KBM-7 (cell line): ENCODE measurements around the gene NDUFC2.
"Not testable (repeated sequence)": the region's sequence is repeated elsewhere in the genome, so short reads cannot be mapped to it uniquely, and the experiment has no call there.

Experiments used
- DNase-seq: peaks from one replicate; pipeline ENCODE4 v3.0.0-alpha.2; 2015
- in situ Hi-C: fragments of 300-500 bp; cut with MboI; formaldehyde crosslinking; loops from 2 replicates; pipeline ENCODE4 v1.14.3; 2020; ENCODE audit warnings: low sequenced_read_pairs, low pct_unique_long_range_greater_than_20kb, mixed read lengths

NDUFC2 gene

DNA sequence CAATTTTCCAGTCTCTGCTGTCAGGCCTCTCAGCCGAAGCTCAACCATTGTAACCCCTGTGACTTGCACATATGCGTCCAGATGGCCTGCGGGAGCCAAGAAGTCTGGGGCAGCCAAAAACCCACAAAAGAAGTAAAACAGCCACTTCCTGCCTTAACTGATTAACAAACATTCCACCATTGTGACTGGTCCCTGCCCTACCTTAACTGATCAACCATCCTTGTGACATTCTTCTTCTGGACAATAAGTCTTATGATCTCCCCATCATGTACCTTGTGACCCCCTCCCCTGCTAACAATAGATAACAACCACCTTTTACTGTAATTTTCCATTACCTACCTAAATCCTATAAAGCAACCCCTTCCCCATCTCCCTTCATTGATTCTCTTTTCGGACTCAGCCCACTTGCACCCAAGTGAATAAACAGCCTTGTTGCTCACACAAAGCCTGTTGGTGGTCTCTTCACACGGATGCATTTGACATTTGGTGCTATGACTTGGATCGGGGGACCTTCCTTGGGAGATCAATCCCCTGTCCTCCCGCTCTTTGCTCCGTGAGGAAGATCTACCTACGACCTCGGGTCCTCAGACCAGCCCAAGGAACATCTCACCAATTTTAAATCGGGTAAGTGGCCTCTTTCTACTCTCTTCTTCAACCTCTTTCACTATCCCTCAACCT, 1.3 kb upstream of the NDUFC2 start:
- in situ Hi-C loops, result no loop called here
- peak; percentile 39 for DNase-seq

DNA sequence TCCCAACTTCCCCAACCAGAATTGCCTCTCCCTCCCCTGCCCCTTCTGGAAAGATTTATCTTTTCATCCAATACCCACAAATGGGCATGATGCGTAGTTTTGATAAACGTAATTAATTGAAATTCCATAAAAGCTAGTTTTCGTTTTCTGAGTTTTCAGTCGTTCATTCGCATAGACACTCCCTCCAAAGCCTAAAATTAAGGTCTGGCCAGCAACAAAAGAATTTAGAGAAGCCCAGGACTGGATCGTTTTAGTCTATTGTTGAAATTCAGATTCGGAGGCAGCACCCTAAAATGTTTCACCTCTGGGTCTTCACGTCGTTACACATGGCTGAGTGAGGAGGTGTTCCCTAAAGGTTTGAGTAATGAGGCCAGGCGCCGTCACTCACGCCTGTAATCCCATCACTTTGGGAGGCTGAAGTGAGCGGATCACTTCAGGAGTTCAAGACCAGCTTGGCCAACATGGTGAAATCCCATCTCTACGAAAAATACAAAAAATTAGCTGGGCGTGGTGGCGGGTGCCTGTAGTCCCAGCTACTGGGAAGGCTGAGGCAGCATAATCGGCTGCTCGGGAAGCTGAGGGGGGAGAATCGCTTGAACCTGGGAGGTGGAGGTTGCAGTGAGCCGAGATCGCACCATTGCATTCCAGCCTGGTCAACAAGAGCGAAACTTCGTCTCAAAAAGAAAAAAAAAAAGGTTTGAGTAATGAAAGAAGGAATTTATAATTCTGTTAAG, 589 bp upstream of the NDUFC2 start:
- no peak for DNase-seq
- in situ Hi-C loops, result no loop called here

DNA sequence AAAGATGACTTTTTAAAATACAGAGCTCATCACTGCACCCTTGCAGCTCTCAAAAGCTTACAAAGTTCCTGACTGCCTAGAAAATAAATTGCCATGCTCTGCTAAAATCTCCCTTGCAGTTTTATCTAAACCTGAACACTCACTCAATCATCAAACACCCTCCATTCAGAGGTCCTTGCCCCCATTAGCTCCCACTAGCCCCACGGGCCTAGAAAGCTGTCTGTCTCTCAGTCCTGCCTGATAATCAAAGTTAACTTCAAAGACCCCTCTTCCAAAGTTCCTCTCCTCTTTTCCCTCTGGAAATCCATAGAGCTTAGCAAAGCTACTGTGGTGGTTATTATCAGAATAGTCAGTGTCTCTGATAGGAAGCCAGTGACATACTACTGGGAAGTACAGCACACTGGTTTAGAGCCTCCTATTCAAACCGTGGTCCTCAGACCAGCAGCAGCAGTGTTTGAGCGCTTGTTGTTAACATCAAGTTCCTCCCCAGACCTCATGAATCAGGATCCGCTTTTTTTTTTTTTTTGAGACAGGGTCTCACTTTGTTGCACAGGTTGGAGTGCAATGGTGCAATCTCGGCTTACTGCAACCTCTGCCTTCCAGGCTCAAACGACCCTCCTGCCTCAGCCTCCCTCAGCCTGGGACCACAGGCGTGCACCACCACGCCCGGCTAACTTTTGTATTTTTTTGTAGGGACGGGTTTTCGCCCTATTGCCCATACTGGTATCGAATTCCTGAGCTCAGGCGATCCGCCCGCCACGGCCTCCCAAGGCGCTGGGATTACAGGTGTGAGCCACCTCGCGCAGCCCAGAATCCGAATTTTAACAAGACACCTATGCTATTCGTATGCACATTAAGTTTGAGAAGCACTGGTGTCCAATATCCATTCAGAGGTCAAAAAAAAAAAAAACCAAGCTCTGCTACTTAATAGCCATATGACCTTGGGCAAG, 1.2 kb downstream of the NDUFC2 start:
- DNase-seq, result peak; percentile 46
- in situ Hi-C loops, result no loop called here

DNA sequence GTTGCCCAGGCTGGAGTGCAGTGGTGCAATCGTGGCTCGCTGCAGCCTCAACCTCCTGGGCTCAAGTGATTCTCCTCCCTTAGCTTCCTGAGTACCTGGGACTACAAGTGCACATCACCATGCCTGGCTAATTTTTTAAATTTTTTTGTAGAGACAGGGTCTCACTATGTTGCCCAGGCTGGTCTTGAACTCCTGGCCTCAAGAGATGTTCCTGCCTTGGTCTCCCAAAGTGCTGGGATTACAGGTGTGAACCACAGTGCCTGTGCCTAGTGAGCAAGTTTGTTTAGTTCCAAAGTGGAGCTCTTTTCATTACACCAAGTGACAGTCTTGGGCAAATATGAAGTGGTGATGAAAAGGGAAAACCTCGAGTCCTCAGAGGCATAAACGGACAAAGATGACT, 2.1 kb downstream of the NDUFC2 start:
- in situ Hi-C loops, DNase-seq: not testable (repeated sequence)

DNA sequence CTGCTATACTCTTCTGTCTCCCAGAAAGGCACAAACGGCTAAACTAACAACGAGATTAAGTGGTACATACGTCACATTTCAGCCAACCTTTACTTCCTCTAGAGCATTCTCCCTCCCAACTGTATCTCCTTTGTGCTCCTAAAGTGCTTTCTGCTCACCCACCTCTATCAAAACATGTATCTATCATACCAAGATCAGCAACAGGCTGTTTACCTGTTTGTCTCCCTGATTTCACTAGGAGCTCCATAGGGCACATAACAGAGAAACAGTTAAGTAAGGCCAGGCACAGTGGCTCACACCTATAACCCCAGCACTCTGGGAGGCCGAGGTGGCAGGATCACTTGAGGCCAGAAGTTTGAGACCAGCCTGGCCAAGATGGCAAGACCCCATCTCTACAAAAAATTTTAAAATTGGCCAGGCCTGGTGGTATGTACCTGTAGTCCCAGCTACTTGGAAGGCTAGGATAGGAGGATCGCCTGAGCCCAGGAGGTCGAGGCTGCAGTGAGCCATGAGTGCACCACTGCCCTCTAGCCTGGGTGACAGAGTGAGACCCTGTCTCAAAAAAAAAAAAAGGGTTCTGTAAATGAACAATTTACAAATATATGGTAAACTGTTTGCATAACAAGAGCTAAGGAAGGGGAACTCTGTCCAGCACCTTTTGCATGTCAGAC, 2.8 kb downstream of the NDUFC2 start:
- in situ Hi-C loops, result no loop called here
- DNase-seq, result no peak

DNA sequence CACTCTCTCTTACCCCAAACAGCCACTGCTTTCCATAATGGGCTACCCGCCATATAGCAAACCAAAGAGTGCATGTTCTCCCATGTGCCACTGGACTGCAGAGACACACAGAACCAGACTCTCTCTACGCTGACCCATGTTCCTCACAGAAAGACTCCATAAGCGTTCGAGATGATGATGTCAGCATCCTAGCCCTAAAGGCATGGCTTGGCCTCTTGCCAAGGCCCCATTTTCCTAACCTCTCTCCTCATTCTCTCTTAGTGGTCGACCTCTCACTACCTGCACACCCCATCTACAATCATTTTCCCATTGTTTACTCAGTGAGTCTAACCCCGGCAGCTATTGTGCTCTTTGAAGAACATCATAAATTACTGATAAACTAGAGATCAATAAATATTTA, 4.9 kb downstream of the NDUFC2 start:
- in situ Hi-C loops, result no loop called here
- DNase-seq, result no peak

DNA sequence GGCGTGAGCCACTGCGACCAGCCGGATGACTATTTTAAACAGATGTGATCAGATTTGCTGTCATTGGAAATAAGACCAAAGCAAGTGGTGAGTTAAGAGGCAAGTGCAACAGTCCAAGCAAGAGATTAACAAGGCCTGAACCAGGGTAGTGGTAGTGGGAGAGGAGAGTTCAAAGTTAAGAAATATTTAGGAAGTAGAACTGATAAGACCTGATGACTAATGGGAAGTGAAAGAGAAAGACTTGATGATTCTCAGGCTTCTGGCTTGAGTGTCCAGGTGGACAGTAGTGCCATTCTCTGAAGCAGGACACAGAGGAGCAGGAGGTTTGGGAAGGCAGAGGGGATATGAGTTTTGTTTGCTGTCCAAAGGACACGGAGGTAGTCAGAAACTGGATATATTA, 7.2 kb downstream of the NDUFC2 start:
- no peak for DNase-seq
- in situ Hi-C loops, result no loop called here

DNA sequence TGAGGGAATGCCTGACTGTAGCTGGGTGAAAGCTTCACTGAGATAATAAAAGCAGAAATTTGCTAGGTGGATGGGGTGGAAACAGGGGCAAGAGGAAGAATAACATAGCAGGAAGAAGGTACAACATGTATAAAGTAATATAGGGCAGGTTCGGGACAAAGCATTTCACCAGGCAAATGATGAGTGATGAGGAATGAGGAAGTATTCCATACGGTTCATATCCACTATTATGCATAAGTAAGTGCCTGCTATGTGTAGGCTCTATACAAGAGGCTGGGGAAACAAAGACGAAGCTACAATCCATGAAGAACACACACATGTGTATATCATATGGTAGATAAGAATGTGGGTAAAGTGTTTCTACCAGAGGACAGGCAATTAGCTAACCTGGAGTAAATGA, 7.9 kb downstream of the NDUFC2 start:
- in situ Hi-C loops, result no loop called here

DNA sequence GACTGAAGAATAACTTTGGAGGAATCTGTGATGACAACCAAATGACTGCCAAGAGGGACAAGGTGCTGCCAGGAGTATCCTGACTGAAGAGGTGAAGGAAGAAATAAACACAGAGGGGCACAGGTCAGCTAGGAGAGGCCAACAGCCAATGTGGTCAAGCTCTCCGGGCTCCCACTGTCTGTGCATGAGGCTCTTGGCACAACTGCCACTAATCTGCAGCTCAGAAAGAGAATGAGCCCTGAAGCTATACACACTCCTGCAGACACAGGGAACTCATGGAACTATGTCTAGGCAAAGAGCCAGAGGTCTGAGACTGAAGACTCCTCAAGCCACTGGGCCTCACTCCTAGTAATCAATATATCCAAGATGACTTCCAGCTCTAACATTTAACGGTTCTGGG, 9.0 kb downstream of the NDUFC2 start:
- in situ Hi-C loops, result no loop called here
- DNase-seq, result no peak

More for the DNA sequence above, 7.9 kb downstream of the NDUFC2 start:
- no peak for DNase-seq

DNA sequence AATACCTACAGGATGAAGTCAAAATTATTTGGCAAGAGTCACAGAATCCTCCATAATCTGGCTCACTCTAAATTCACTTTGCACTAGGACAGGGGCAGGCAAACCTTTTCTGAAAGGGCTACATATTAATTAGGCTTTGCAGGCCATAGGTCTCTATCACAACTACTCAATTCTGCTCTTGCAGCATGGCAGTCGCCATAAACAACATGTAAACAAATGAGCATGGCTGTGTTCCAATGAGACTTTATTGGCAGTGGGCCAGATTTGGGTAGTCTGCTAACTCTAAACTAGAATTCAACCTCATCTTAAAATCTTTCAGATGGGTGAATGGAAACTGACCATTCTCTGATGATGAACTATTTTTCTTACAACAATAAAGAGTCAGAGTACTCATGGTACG, 10.2 kb downstream of the NDUFC2 start:
- DNase-seq, result no peak
- in situ Hi-C loops, result no loop called here

DNA sequence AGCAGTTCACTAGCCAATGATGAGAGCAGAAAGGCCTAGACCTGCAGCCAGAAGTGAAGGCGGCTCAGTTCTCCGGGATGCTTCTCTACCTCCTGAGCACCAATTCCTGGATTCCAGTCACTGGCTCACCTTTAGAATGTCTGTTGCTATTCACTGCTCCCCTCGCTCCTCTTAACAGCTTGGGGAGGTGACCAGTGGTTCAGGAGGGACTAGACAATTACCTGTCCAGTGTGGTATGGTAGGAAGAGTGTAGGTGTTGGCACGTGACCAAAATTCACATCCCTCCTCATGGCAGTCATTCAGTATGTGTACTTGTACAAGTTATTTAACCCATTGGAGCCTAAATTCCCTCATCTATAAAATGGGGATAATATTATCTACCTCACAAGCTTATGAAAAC, 12.0 kb downstream of the NDUFC2 start:
- no peak for DNase-seq
- in situ Hi-C loops, result no loop called here

DNA sequence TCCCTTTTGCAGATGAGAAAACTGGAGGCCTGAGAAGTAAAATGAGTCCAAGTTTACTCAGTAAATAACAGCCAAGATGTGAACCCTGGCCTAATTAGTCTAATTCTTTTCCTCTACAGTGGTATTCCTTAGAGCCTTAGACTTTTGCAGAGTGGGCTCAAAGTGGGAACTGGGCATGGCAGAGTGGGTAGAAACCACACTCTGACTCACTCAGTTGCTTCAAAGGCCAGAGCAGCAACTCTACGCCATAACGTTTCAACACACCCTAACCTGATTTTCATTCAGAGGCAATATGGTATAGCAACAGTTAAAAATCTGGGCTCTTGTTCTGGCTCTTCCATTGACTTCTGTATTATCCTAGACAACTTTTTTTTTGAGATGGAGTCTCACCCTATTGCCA, 13.2 kb downstream of the NDUFC2 start:
- DNase-seq, result no peak
- in situ Hi-C loops, result no loop called here

DNA sequence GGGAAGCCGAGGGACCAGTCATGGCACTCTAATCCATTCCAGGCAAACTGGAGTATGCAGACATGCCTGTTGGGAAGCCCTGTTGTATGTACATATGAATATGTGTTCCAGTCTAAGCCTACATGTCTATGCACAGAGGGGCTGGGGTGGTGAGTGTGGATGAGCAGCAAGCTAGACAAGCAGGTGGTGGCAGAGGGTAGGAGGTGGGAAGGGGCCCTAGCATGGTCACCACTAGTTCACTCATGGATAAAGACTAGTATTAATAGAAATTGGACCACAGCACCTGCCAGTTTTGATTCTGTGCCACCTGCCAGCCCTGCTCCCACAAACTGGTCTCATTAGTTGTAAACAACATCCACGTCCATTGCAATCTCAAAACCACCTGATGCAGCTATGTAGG, 14.5 kb downstream of the NDUFC2 start:
- no peak for DNase-seq
- in situ Hi-C loops, result no loop called here

DNA sequence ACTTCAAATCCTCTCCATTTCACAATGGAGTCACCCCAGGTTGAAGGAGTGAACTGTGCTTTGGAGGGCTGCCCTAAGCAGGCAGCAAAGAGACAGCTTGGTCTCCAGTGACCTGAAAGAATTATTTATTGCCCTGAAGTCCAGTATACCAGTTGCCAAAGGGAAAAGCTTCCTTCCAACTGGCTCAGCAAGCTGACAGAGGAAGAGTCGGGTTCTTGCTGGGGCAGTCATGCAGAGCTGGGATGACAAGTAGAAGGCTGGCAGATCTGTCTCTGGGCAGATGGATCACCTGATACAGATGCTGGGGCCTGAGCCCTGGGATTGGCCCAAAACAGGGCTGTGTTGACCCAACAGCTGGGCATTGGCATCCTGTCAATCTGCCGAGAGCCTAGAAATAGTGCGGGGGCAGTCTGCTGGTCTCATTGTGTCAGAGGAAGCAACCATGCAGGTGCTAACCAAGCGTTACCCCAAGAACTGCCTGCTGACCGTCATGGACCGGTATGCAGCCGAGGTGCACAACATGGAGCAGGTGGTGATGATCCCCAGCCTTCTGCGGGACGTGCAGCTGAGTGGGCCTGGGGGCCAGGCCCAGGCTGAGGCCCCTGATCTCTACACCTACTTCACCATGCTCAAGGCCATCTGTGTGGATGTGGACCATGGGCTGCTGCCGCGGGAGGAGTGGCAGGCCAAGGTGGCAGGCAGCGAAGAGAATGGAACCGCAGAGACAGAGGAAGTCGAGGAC, 16.1 kb downstream of the NDUFC2 start, which contains the start of gene THRSP:
Gene THRSP, plus strand, starts transcription at position 422 of the 742 bp plus-strand sequence. Its CDS starts 21 bp downstream, at position 443.
- in situ Hi-C loops, result no loop called here
- DNase-seq, result no peak

DNA sequence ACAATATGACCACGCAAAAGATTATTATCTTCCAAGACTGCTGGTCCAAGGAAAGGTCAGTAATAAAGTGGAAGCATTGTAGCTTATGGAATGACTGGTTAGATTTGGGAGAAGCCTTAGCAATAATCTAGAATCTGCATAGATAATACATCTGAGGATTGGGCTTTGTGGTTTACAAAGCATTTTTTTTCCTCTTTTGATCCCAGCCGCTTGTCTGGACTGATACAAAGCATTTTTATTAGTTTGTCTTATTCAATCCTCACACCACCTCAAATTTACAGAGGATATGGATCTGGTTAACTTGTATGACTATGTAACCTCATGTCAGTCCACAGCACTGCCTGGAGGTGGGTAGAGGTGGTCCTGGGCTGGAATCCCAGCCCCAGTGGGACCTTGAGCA, 17.0 kb downstream of the NDUFC2 start:
- in situ Hi-C loops, result no loop called here
- no peak for DNase-seq

DNA sequence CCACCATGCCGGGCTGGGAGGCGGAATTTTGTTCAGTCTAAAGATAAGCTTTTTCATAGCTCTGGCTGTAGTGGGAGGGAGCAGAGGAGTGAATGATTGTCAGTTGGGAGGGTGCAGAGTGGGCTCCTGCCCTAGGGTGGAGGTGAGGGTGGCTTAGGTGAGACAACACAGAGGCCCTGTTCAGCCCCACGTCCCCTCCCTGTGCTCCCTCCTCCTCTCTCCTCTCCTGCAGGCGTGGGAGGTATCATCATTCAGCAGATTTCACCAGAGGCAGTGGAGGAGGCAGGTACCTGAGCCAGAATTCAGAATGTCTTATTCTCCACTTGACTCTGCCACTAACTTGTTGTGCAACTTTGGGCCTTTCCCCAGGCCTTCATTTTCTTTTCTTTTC, 17.7 kb downstream of the NDUFC2 start:
- in situ Hi-C loops, result no loop called here

DNA sequence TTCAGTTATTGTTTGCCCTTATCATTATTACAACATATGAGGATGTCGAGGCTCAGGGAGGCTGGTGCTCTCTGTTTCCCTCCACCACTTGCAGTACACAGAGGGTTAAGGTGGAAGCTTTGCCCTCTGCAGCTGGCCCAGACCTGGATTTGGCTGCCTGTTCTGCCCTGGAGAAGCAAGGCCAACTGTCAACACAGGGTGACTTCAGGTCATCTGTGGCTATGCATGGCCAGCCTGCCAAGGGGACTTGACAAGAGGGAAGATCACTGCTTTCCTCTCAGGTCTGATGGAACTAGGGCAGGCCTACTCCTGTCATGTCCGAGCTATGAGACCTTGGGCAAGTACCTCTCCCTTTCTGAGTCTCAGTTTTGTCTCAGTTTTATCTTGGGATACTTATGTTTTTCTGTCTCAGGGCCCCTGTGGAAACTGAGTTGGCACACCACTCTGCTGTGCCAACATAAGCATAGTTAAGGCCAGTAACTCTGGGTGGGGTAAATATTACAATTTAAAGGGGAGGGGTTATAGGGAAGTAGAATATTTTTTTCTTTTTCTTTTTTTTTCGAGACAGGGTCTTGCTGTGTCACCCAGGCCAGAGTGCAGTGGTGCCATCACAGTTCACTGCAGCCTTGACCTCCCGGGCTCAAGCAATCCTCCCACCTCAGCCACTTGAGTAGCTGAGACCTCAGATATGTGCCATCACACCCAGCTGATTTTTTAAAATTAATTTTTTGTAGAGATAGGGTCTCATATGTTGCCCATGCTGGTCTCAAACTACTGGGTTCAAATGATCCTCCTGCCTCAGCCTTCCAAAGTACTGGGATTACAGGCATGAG, 18.4 kb downstream of the NDUFC2 start:
- in situ Hi-C loops, result no loop called here
- no peak for DNase-seq

More for the DNA sequence above, 17.7 kb downstream of the NDUFC2 start:
- no peak for DNase-seq

DNA sequence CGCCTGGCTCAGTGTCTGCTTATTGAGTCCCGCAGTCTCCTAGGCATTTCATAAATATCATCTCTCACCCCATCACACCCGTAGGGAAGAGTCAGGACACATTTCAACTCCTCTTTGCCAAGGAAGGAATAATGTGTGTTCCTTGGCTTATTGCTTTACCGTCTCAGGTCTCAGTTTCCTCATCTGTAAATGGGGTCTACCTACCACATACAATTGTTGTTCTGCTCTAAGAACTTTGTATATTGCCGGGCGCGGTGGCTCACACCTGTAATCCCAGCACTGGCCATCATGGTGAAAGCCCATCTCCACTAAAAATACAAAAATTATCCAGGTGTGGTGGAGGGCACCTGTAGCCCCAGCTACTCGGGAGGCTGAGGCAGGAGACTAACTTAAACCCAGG, 19.1 kb downstream of the NDUFC2 start:
- in situ Hi-C loops, result no loop called here
- no peak for DNase-seq
